ENCODE measurements around the gene C1orf105. TPM values are rescaled to one million over a fixed set of nuclear protein-coding genes. Genes with fewer than 3 reads are reported as not detected.

Gene C1orf105
- polyA plus RNA-seq, 1 of the 3 experiments (the other 2 are of a cell fraction) = not detected

DNA sequence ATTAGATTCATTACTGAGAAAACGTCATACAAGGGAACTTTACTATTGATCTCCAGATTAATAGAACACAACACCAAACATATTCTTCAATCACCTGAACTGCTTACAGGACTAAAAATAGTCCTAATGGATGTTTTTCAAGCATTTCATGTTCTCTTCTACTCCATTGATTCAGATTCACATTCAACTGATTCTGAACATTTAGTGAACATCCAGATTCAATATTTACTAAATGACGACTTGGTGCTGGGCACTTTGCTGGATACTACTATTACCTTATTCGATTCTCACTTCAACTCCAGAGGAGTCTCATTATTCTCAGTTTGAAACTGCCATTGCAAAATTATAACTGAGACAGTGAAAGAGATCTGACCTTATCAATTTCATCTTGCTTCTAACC is 93.6 kb downstream of the C1orf105 start:
- Histone ChIP-seq H3K4me1 (ENCODE audit: control insufficient read depth in 1 of 2, insufficient read depth in 2 of 2, low read depth in 1 of 2, low read length in 1 of 2) (no peaks in the 10 kb centered on the region), H3K27me3 (ENCODE audit: insufficient read depth) (no peaks in the 10 kb centered on the region; the same call in 1 of the 2 replicates), H3K4me3 (ENCODE audit: low read depth in 2 of 2, low read length in 1 of 2) (no peak overlapping the region), H3K36me3 (replicated peaks in 1 of 2; ENCODE audit: control insufficient read depth in 1 of 2, insufficient read depth in 2 of 2, low read length in 1 of 2) (peaks cover 0 to 3% of the 10 kb centered on the region in 2 experiments), H3K27ac (ENCODE audit: low read depth in 2 of 2, low read length in 1 of 2) (no peak overlapping the region), H2AFZ (ENCODE audit: low read depth) (no peak overlapping the region), H3K9me3 (no peaks in the 10 kb centered on the region), H3K4me2 (no peak overlapping the region), H3F3A (replicated peaks; ENCODE audit: insufficient read depth) (peaks cover 5% of the 10 kb centered on the region), H3K9me2 (no peaks in the 10 kb centered on the region), H3K79me2 (ENCODE audit: insufficient read depth) (no peaks in the 10 kb centered on the region), H4K20me1 (ENCODE audit: insufficient read depth) (no peaks in the 10 kb centered on the region), H3K9ac (no peak overlapping the region)
- no peak for DNase-seq
- WGBS (ENCODE audit: low lambda C conversion rate) = 51% methylated on average over 3 of the region's 3 CpGs
- TF ChIP-seq, protein P1, sequence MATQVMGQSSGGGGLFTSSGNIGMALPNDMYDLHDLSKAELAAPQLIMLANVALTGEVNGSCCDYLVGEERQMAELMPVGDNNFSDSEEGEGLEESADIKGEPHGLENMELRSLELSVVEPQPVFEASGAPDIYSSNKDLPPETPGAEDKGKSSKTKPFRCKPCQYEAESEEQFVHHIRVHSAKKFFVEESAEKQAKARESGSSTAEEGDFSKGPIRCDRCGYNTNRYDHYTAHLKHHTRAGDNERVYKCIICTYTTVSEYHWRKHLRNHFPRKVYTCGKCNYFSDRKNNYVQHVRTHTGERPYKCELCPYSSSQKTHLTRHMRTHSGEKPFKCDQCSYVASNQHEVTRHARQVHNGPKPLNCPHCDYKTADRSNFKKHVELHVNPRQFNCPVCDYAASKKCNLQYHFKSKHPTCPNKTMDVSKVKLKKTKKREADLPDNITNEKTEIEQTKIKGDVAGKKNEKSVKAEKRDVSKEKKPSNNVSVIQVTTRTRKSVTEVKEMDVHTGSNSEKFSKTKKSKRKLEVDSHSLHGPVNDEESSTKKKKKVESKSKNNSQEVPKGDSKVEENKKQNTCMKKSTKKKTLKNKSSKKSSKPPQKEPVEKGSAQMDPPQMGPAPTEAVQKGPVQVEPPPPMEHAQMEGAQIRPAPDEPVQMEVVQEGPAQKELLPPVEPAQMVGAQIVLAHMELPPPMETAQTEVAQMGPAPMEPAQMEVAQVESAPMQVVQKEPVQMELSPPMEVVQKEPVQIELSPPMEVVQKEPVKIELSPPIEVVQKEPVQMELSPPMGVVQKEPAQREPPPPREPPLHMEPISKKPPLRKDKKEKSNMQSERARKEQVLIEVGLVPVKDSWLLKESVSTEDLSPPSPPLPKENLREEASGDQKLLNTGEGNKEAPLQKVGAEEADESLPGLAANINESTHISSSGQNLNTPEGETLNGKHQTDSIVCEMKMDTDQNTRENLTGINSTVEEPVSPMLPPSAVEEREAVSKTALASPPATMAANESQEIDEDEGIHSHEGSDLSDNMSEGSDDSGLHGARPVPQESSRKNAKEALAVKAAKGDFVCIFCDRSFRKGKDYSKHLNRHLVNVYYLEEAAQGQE (IDR thresholded peaks at IDR 0.05; ENCODE audit: low read depth, low read length) = no peak
- TF ChIP-seq EZH2phosphoT487 (IDR thresholded peaks at IDR 0.05; ENCODE audit: borderline replicate concordance, low read depth) = no peak
- TF ChIP-seq MXI1 (IDR thresholded peaks at IDR 0.05; ENCODE audit: low read depth, low read length) = no peak
- TF ChIP-seq, protein P2, sequence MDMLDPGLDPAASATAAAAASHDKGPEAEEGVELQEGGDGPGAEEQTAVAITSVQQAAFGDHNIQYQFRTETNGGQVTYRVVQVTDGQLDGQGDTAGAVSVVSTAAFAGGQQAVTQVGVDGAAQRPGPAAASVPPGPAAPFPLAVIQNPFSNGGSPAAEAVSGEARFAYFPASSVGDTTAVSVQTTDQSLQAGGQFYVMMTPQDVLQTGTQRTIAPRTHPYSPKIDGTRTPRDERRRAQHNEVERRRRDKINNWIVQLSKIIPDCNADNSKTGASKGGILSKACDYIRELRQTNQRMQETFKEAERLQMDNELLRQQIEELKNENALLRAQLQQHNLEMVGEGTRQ (IDR thresholded peaks at IDR 0.05; ENCODE audit: borderline replicate concordance, low read depth, low read length) = no peak
- TF ChIP-seq FOXM1 (IDR thresholded peaks at IDR 0.05; ENCODE audit: low read depth) = no peak
- no peak for TF ChIP-seq NFIC (IDR thresholded peaks at IDR 0.05; ENCODE audit: borderline replicate concordance)
- no peak for TF ChIP-seq JUND (IDR thresholded peaks at IDR 0.05)
- TF ChIP-seq TEAD4 (IDR thresholded peaks at IDR 0.05; ENCODE audit: borderline replicate concordance, insufficient read depth) = no peak
- no peak for TF ChIP-seq TCF12 (IDR thresholded peaks at IDR 0.05)
- TF ChIP-seq RFX5 (IDR thresholded peaks at IDR 0.05; ENCODE audit: low read length) = no peak
- no peak for TF ChIP-seq SIN3A (IDR thresholded peaks at IDR 0.05; ENCODE audit: borderline replicate concordance, low read depth, low read length)
- no peak for TF ChIP-seq TAF1 (IDR thresholded peaks at IDR 0.05; ENCODE audit: borderline replicate concordance, low read depth, low read length)
- ChIA-PET POLR2A (no interaction called here), CTCF (no interaction called here)

DNA sequence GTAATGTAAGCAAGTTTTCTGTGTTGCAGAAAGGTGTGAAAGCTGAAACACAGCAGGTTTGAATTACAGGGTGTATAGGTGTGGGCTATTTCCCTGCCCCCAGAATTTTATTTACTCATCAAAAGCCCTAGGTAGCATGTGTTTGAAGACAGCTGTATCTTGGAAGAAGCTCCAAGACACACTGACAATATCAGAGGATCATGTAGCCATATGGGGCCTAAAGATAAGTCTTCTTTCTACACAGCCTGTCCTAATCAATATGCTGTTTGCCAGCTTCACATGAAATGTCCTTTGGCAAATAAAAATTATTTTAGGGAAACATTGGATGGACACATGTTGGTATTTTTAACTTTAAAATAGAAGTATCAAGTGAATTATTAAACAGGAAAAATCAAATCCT is 95.0 kb downstream of the C1orf105 start:
- ChIA-PET POLR2A (no interaction called here), CTCF (interaction anchor here (0.8 to 1.5 kb wide), 3 partner anchors 15 to 205 kb away, joined by 3 read pairs; no protein-coding TSS in a partner anchor)
- TF ChIP-seq SMC3 (IDR thresholded peaks at IDR 0.05; ENCODE audit: low read depth, low read length) = no peak
- no peak for TF ChIP-seq RAD21 (IDR thresholded peaks at IDR 0.05; ENCODE audit: low read length)
- no peak for TF ChIP-seq TAF1 (IDR thresholded peaks at IDR 0.05; ENCODE audit: borderline replicate concordance, low read depth, low read length)
- TF ChIP-seq CHD2 (IDR thresholded peaks at IDR 0.05; ENCODE audit: low read length, partially characterized antibody) = no peak
- no peak for TF ChIP-seq MEF2A (IDR thresholded peaks at IDR 0.05; ENCODE audit: borderline replicate concordance, low read depth)
- TF ChIP-seq POLR2AphosphoS5 (IDR thresholded peaks at IDR 0.05; ENCODE audit: low read depth, low read length) = no peak
- no peak for TF ChIP-seq FOXJ3 (CRISPR knock-in tag; IDR thresholded peaks at IDR 0.05)
- Histone ChIP-seq H3K27me3 (ENCODE audit: insufficient read depth) (no peaks in the 10 kb centered on the region; the same call in 1 of the 2 replicates), H3K9me2 (no peaks in the 10 kb centered on the region; the same call in 1 of the 2 replicates), H3K9ac (no peak overlapping the region), H3K27ac (ENCODE audit: low read depth in 2 of 2, low read length in 1 of 2) (no peak overlapping the region), H3K36me3 (replicated peaks in 1 of 2; ENCODE audit: control insufficient read depth in 1 of 2, insufficient read depth in 2 of 2, low read length in 1 of 2) (peaks cover 0 to 3% of the 10 kb centered on the region in 2 experiments), H3K9me3 (no peaks in the 10 kb centered on the region), H3K79me2 (ENCODE audit: insufficient read depth) (no peaks in the 10 kb centered on the region), H3K4me1 (ENCODE audit: control insufficient read depth in 1 of 2, insufficient read depth in 2 of 2, low read depth in 1 of 2, low read length in 1 of 2) (no peaks in the 10 kb centered on the region), H3F3A (replicated peaks; ENCODE audit: insufficient read depth) (peaks cover 5% of the 10 kb centered on the region), H3K4me2 (no peak overlapping the region), H2AFZ (ENCODE audit: low read depth) (no peak overlapping the region), H3K4me3 (ENCODE audit: low read depth in 2 of 2, low read length in 1 of 2) (no peak overlapping the region), H4K20me1 (ENCODE audit: insufficient read depth) (no peaks in the 10 kb centered on the region)
- DNase-seq = no peak

All from SK-N-SH (cell line).